Subcutaneous adipose tissue (tissue), 4 donors: Measurements from ENCODE around the gene HOXC13. TPM values are rescaled to one million over a fixed set of nuclear protein-coding genes. Genes with fewer than 3 reads are reported as not detected.

ENCODE experiments used
- CTCF ChIP-seq: fragments of 450-650 bp; IDR thresholded peaks from one replicate; pipeline ENCODE4 v1.5.1; 2016; ENCODE audit warnings: low read depth, mild to moderate bottlenecking, control low read depth, antibody characterized with exemption, moderate library complexity
- total RNA-seq, 4 donors: library from RNA; depleted of rRNA; stranded (reverse); fragments of >200 nt; gene quantifications; one replicate each; pipeline ENCODE4 v1.1.0, GENCODE V29; 2016

HOXC13 gene
- total RNA-seq, 4 donors from 2014 or later = 0.34 to 1.1 TPM; not detected in 2

DNA sequence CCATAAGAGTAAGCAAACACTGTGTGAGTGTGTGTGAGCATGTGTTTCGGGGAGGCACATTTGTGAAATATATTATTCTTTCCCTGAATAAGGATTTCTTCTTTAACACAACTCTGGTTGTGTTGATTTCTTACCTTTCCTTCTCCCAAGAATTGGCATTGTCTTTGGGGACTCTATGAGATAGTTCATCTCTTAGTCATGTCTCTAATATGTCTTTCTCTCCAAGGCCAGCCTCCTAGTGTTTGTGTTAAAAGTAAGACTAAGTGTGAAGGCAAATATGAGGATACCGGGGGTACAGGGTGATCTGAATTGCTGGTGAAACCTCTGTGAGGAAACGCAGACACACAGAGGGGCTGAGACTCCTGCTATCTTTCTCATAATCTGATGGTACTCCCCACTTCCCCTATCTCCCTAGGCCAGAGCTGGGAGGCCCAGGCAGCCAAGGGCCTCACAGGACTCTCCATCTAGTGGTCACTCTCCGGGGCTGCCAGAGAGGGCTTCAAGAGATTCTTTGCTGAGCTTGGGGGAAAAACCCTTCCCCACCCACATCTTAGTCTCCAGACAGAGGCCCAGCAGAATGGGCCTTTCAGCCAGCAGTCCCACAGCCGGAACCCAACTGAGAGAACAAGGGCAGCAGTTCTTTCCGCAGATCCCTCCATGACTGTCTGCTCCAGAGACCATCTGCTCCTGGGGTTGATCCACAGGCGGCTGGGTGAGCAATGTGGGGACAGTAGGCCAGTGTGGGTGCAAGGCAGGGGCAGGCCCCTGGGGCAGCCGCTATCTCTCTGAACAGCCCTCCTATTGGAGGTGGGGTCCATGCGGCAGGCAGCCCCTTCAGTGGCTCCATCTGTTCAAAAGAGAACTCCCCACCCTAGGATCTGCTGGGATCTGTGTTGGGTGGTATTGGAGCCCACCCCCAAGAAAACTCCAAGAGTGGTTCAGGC is 10.3 kb downstream of the HOXC13 start:
- no peak for TF ChIP-seq CTCF

DNA sequence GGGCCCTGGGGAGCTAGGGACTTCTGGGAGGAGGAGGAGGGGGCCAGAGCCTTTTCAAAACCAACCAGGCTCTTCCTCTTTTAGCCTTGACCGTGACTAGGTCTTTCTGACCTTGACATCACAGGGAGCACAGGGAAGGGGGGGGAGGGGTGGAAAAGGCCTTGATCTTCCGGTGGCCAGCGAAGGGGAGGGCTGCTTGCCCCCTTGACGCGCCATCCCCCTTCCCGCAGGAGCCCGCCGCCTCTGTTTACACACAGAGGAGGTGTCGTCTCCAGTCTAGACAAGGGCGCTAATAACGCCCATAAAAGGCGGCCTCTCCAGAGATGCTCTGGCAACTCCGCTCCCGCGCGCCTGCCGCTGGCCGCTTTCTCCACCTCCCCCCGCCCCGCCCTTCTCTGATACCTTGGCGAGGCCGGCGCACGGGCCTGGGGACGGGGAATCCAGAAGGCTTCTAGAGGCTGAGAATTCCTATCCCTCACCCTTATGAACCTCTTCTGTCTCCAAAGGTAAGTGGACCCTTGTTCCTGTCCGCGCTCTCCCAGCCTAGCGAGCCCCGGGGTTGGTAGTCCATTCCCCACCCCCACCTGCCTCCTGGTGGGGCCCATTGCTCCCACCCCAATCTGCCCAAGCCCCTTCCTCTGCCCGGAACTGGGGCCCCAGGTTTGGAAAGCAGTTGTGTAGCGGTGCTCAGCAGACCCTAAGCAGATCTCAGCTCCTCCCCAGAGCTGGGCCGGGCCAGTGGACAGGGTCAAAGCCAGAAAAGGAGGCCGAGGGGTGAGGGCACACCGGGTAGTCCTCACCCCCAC is 11.2 kb downstream of the HOXC13 start:
- TF ChIP-seq CTCF = no peak

DNA sequence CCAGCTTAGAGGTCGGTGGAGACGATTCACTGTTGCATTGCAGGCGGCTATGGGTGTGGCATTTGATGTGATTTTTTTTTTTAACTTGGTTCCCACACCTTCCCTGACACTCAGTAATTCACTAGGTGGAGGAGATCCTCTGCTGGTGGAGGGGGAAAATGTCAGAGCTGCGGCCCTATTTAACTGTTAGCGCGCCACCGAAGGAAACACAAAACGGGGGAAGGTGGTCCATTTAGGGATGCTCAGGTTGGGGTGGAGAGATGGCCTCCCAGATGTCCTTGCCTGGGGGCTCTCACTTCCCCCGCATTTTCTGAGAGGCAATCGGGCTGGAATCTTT is 11.8 kb downstream of the HOXC13 start:
- TF ChIP-seq CTCF = no peak

GRCh38 chr12:53950789-53951576 is 12.4 kb downstream of the HOXC13 start:
- TF ChIP-seq CTCF = no peak

DNA sequence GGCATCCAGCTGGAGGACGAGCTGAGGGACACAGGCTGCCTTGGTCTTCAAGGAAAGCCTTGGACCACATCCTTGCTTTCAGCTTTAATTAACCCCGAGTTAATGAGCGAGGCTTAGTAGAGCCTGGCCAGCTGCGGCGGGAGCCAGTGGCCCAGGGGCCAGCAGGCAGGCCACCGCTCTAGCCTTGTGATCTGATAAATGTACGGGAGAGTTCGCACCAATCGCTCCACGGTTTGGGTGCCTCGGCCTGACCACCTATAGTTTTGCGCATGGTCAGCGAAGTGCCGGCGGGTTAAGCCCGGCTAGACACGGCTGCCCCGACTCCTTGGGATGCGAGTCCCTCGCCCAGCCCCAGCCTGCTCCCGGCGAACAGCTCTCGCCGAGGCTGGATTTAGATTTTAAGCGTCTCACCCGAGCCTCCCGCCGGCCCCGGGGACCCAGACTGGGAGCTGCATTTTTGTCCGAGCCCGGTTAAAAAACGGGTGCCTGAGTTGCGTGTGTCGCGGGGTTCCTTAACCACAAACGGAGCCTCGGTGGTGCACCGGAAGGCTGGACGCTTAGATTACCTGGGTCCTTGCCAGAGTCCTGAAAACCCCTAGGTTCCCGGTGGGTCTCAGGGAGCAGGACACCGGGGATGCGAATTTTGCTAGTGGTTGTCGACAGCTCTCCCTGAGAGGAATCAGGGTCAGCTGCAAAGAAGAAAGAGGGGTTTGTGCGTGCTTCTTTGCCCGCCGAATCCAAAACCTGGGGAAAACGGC is 13.1 kb downstream of the HOXC13 start:
- TF ChIP-seq CTCF = no peak

DNA sequence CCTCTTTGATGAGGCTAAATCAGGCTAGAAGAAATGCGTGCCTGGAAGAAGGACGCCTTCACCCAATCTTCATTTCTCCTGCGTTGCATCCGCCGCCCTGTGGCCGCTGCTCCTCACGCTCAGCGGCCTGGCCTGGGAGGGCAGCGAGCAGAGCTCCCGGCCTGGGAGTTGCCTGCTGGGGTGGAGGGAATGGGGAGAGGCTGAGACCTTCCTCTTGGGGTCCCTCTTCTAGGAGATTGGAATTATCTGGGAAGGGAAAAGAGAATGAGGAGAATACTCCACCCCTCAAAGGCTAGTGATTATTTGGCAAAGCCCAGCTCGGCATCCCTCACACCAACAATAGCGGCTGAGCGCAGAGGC is 13.7 kb downstream of the HOXC13 start:
- TF ChIP-seq CTCF = no peak
